Measurements from ENCODE around the gene SMARCAL1. TPM values are rescaled to one million over a fixed set of nuclear protein-coding genes. Genes with fewer than 3 reads are reported as not detected.

The SMARCAL1 gene
- total and polyA plus RNA-seq, 3 donors from 2014 or later, result 27.3 to 50.2 (median 39.1) TPM

- peak; percentile 79 for DNase-seq
- peak overlapping the region in 1 of 2 donors; percentile 51 for H3K27ac ChIP-seq
Measured at GRCh38 chr2:216478151-216478550, 65.9 kb downstream of the SMARCAL1 start.

DNA sequence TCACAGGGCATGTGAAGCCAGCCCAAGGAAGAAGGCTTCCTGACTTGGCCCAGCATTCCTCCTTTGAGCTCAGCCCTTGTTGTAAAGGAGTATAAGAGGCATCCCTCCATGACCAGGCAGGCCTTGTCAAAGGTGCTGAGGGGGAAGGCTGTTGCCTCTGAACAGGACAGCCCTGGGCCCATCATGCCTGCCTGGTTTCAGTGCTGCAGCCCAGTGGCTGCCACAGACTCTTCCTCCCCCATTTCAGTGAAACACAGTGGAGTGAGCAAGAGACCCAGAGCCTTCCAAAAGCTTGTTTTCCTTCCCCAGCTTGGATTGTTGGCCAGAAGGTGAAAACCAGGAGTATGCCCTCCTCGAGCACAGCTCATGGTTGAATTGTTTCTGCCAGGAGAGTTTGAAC lies 66.5 kb downstream of the SMARCAL1 start:
- H3K36me3 ChIP-seq (ENCODE audit: low read depth, missing control alignments), result no peaks in the 10 kb centered on the region
- 78 to 88% methylated on average over 1 of the region's 1 CpG for WGBS, 2 donors

More at GRCh38 chr2:216478151-216478550, 65.9 kb downstream of the SMARCAL1 start:
- TF ChIP-seq POLR2A (IDR thresholded peaks at IDR 0.05), result no peak
- TF ChIP-seq, protein P1, sequence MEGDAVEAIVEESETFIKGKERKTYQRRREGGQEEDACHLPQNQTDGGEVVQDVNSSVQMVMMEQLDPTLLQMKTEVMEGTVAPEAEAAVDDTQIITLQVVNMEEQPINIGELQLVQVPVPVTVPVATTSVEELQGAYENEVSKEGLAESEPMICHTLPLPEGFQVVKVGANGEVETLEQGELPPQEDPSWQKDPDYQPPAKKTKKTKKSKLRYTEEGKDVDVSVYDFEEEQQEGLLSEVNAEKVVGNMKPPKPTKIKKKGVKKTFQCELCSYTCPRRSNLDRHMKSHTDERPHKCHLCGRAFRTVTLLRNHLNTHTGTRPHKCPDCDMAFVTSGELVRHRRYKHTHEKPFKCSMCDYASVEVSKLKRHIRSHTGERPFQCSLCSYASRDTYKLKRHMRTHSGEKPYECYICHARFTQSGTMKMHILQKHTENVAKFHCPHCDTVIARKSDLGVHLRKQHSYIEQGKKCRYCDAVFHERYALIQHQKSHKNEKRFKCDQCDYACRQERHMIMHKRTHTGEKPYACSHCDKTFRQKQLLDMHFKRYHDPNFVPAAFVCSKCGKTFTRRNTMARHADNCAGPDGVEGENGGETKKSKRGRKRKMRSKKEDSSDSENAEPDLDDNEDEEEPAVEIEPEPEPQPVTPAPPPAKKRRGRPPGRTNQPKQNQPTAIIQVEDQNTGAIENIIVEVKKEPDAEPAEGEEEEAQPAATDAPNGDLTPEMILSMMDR (IDR thresholded peaks at IDR 0.05), result no peak
- no peaks in the 10 kb centered on the region for H3K27me3 ChIP-seq
- H3K4me3 ChIP-seq, result no peak overlapping the region
- H3K4me1 ChIP-seq, result peaks cover 7% of the 10 kb centered on the region
- no peaks in the 10 kb centered on the region for H3K36me3 ChIP-seq (ENCODE audit: low read depth, missing control alignments)
- no peaks in the 10 kb centered on the region for H3K9me3 ChIP-seq
- intact Hi-C loops (cut with DNase I; ENCODE audit: low total_unique reads), result no loop called here
- 63 to 69% methylated on average over 2 to 3 of the region's 3 CpGs for WGBS, 2 donors

GRCh38 chr2:216480221-216480620 lies 67.9 kb downstream of the SMARCAL1 start:
- Histone ChIP-seq H3K9me3 (no peaks in the 10 kb centered on the region), H3K36me3 (ENCODE audit: low read depth, missing control alignments) (no peaks in the 10 kb centered on the region), H3K27ac (no peak overlapping the region), H3K4me3 (no peak overlapping the region), H3K27me3 (no peaks in the 10 kb centered on the region), H3K4me1 (peaks cover 7% of the 10 kb centered on the region)
- intact Hi-C loops (cut with DNase I; ENCODE audit: low total_unique reads), result no loop called here
- WGBS, 2 donors, result 77 to 79% methylated on average over 3 of the region's 3 CpGs
- no peak for DNase-seq
- TF ChIP-seq, protein P1 (IDR thresholded peaks at IDR 0.05), result no peak
- no peak for TF ChIP-seq POLR2A (IDR thresholded peaks at IDR 0.05)

More for the DNA sequence above, 66.5 kb downstream of the SMARCAL1 start:
- peak overlapping the region in 1 of 2 donors; percentile 35 for H3K27ac ChIP-seq
- H3K9me3 ChIP-seq, result no peaks in the 10 kb centered on the region
- peaks cover 7% of the 10 kb centered on the region for H3K4me1 ChIP-seq
- TF ChIP-seq, protein P1 (IDR thresholded peaks at IDR 0.05), result no peak
- TF ChIP-seq POLR2A (IDR thresholded peaks at IDR 0.05), result no peak
- H3K4me3 ChIP-seq, result no peak overlapping the region
- intact Hi-C loops (cut with DNase I; ENCODE audit: low total_unique reads), result no loop called here
- no peak for DNase-seq
- H3K27me3 ChIP-seq, result no peaks in the 10 kb centered on the region

GRCh38 chr2:216482640-216483039 lies 70.4 kb downstream of the SMARCAL1 start:
- peaks cover 7% of the 10 kb centered on the region for H3K4me1 ChIP-seq
- H3K36me3 ChIP-seq (ENCODE audit: low read depth, missing control alignments), result no peaks in the 10 kb centered on the region
- no peak overlapping the region for H3K4me3 ChIP-seq
- TF ChIP-seq POLR2A (IDR thresholded peaks at IDR 0.05), result no peak
- no peaks in the 10 kb centered on the region for H3K9me3 ChIP-seq
- no peaks in the 10 kb centered on the region for H3K27me3 ChIP-seq
- no peak overlapping the region for H3K27ac ChIP-seq
- no peak for DNase-seq
- intact Hi-C loops (cut with DNase I; ENCODE audit: low total_unique reads), result no loop called here
- 78 to 81% methylated on average over 2 of the region's 2 CpGs for WGBS, 2 donors

- Histone ChIP-seq H3K9me3 (no peaks in the 10 kb centered on the region), H3K4me1 (no peaks in the 10 kb centered on the region), H3K27me3 (no peaks in the 10 kb centered on the region), H3K36me3 (ENCODE audit: low read depth, missing control alignments) (no peaks in the 10 kb centered on the region), H3K27ac (no peak overlapping the region), H3K4me3 (no peak overlapping the region)
- intact Hi-C loops (cut with DNase I; ENCODE audit: low total_unique reads), result no loop called here
- no peak for DNase-seq
- WGBS, 2 donors, result 90 to 92% methylated on average over 3 of the region's 3 CpGs
- TF ChIP-seq POLR2A (IDR thresholded peaks at IDR 0.05), result no peak
- TF ChIP-seq, protein P1 (IDR thresholded peaks at IDR 0.05), result no peak
Measured at GRCh38 chr2:216485237-216485636, 73.0 kb downstream of the SMARCAL1 start.
